ENCODE data around the gene PDE10A. TPM values are rescaled to one million over a fixed set of nuclear protein-coding genes. Genes with fewer than 3 reads are reported as not detected.

The PDE10A gene
- total and polyA plus RNA-seq, 2 of the 4 experiments (the other 2 are of a cell fraction) = 3.4 to 12.4 TPM

DNA sequence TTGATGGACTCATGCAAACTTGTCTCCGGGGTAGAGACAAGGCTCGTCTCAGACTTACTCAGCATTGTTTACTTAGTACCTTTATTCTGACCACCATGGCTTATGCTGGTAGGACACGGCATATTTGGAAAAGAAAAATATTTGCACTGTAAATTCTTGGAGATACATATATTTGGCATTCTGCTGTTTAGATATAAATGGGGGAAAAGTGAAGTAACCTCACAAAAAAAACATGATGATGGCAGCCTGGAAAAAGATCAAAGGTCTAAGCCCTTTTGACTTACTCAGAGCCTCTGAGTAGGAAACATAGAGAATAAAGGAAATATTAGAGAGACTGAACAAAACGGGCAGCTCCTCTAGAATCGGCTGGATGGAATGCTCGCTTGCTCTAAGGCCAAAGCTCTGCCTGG, 32.5 kb downstream of the PDE10A start:
- Histone ChIP-seq H4K91ac (ENCODE audit: insufficient read depth, low read depth, low read length) (no peak overlapping the region), H3K36me3 (ENCODE audit: control insufficient read depth, insufficient read depth, low read length) (no peaks in the 10 kb centered on the region), H2BK5ac (ENCODE audit: low read depth, low read length, poor library complexity, severe bottlenecking) (no peak overlapping the region), H3K79me1 (ENCODE audit: low read depth in 1 of 2, low read length in 2 of 2) (peaks cover 18 to 45% of the 10 kb centered on the region in 2 experiments), H3K18ac (ENCODE audit: low read depth, low read length) (0 out of 2 replicates have a peak overlapping the region, but pooled peaks have one; percentile 6), H3K14ac (replicated peaks; ENCODE audit: low read depth, low read length) (no peak overlapping the region), H3K4me1 (ENCODE audit: control insufficient read depth, insufficient read depth, low read length) (peaks cover 9% of the 10 kb centered on the region), H3K4me3 (ENCODE audit: insufficient read depth, low read depth, low read length) (no peak overlapping the region), H2BK15ac (ENCODE audit: low read depth, low read length) (no peak overlapping the region), H2BK20ac (ENCODE audit: low read depth, low read length) (no peak overlapping the region), H3K9me3 (ENCODE audit: control insufficient read depth, insufficient read depth, low read length) (no peaks in the 10 kb centered on the region), H3K9me1 (ENCODE audit: insufficient read depth, low read length) (peaks cover 3% of the 10 kb centered on the region; the same call in 1 of the 2 replicates), H3K23ac (ENCODE audit: low read depth, low read length) (no peak overlapping the region), H4K20me1 (ENCODE audit: insufficient read depth, low read length) (peaks cover 10% of the 10 kb centered on the region; the same call in 1 of the 2 replicates), H3K56ac (ENCODE audit: extremely low read depth, insufficient read depth, low read length) (no peak overlapping the region), H2AK9ac (replicated peaks; ENCODE audit: low read depth, low read length, poor library complexity) (no peak overlapping the region), H3K27me3 (ENCODE audit: control insufficient read depth, insufficient read depth, low read length) (no peaks in the 10 kb centered on the region), H4K5ac (ENCODE audit: low read depth, low read length) (no peak overlapping the region), H3K27ac (ENCODE audit: insufficient read depth, low read length) (no peak overlapping the region), H3K4me2 (ENCODE audit: low read depth, low read length) (peak overlapping the region; percentile 31; the same call in 1 of the 2 replicates), H3K4ac (ENCODE audit: low read depth, low read length) (no peak overlapping the region), H2BK120ac (ENCODE audit: low read depth, low read length) (no peak overlapping the region), H4K8ac (ENCODE audit: low read depth in 2 of 2, low read length in 2 of 2) (no peak overlapping the region), H2AFZ (replicated peaks; ENCODE audit: low read length, poor library complexity) (no peak overlapping the region), H2AK5ac (ENCODE audit: low read depth, low read length) (no peak overlapping the region), H3K9ac (ENCODE audit: low read depth, low read length) (no peak overlapping the region)
- TF ChIP-seq NFE2L2 (IDR thresholded peaks at IDR 0.05; ENCODE audit: low read depth, low read length) (no peak), BHLHE40 (IDR thresholded peaks at IDR 0.05; ENCODE audit: low read depth, low read length) (no peak), RAD21 (IDR thresholded peaks at IDR 0.05; ENCODE audit: low read length) (no peak), FOS (IDR thresholded peaks at IDR 0.05; ENCODE audit: low read depth, low read length) (no peak)
- TF ChIP-seq, protein P1, sequence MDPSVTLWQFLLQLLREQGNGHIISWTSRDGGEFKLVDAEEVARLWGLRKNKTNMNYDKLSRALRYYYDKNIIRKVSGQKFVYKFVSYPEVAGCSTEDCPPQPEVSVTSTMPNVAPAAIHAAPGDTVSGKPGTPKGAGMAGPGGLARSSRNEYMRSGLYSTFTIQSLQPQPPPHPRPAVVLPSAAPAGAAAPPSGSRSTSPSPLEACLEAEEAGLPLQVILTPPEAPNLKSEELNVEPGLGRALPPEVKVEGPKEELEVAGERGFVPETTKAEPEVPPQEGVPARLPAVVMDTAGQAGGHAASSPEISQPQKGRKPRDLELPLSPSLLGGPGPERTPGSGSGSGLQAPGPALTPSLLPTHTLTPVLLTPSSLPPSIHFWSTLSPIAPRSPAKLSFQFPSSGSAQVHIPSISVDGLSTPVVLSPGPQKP (IDR thresholded peaks at IDR 0.05; ENCODE audit: borderline replicate concordance, low read depth, low read length) = no peak
- TF ChIP-seq, protein P2, sequence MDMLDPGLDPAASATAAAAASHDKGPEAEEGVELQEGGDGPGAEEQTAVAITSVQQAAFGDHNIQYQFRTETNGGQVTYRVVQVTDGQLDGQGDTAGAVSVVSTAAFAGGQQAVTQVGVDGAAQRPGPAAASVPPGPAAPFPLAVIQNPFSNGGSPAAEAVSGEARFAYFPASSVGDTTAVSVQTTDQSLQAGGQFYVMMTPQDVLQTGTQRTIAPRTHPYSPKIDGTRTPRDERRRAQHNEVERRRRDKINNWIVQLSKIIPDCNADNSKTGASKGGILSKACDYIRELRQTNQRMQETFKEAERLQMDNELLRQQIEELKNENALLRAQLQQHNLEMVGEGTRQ (IDR thresholded peaks at IDR 0.05; ENCODE audit: low read depth, low read length) = no peak
- DNase-seq (peak; percentile 22), ATAC-seq (ENCODE audit: low read depth) (peak; percentile 73)
- ChIA-PET POLR2A (ENCODE audit: unreplicated experiment) (no interaction called here), CTCF (no interaction called here)
- no TSS peak for BruUV-seq (replicated peaks)
- in situ Hi-C loops (cut with MboI; ENCODE audit: low sequenced_read_pairs) = no loop called here
- dilution Hi-C loops (cut with HindIII; ENCODE audit: low sequenced_read_pairs, unreplicated experiment) = no loop called here
- no CpG with 5 or more reads among the region's 6 CpGs for WGBS, 2 experiments (ENCODE audit: extremely low coverage in 2 of 2, insufficient read length in 1 of 2)
- intact Hi-C loops (cut with micrococcal nuclease) = no loop called here
